H9 (cell line): ENCODE results near the gene EHBP1L1. TPM values are rescaled to one million over a fixed set of nuclear protein-coding genes. Genes with fewer than 3 reads are reported as not detected.

ENCODE experiments used
- DNase-seq: peaks from one replicate; pipeline ENCODE4 v3.0.0-alpha.2; 2017
- H2AFZ ChIP-seq: one replicate; pipeline ENCODE4 v1.6.1; 2013; ENCODE audit warnings: mild to moderate bottlenecking, low read length, control low read depth, moderate library complexity
- H2AK5ac ChIP-seq: 2 replicates; pipeline ENCODE4 v1.6.1; 2013; ENCODE audit warnings: low read length, control low read depth, mixed read lengths; ENCODE audit not compliant: insufficient read length
- H2BK120ac ChIP-seq: one replicate; pipeline ENCODE4 v1.6.1; 2013; ENCODE audit warnings: low read depth, mild to moderate bottlenecking, low read length, control low read depth, inconsistent platforms; ENCODE audit not compliant: poor library complexity, severe bottlenecking
- H2BK12ac ChIP-seq: 2 replicates; pipeline ENCODE4 v1.6.1; 2013; ENCODE audit warnings: low read length, control low read depth, mixed read lengths, low read depth; ENCODE audit not compliant: insufficient read length
- H2BK15ac ChIP-seq: 2 replicates; pipeline ENCODE4 v1.6.1; 2013; ENCODE audit warnings: low read depth, low read length, control low read depth
- H2BK20ac ChIP-seq: one replicate; pipeline ENCODE4 v1.6.1; 2013; ENCODE audit warnings: low read depth, mild to moderate bottlenecking, low read length, control low read depth, inconsistent platforms; ENCODE audit not compliant: poor library complexity, severe bottlenecking
- H2BK5ac ChIP-seq: 2 replicates; pipeline ENCODE4 v1.6.1; 2013; ENCODE audit warnings: low read length, control low read depth, mixed read lengths; ENCODE audit not compliant: insufficient read length
- H3K14ac ChIP-seq: 2 replicates; pipeline ENCODE4 v1.6.1; 2013; ENCODE audit warnings: low read length, control low read depth; ENCODE audit not compliant: insufficient read depth
- H3K18ac ChIP-seq: 2 replicates; pipeline ENCODE4 v1.6.1; 2013; ENCODE audit warnings: low read depth, mild to moderate bottlenecking, mixed read lengths, low read length, control low read depth; ENCODE audit not compliant: insufficient read length
- H3K23ac ChIP-seq: 2 replicates; pipeline ENCODE4 v1.6.1; 2013; ENCODE audit warnings: low read length, control low read depth, mixed read lengths, low read depth; ENCODE audit not compliant: insufficient read length
- H3K23me2 ChIP-seq: 2 replicates; pipeline ENCODE4 v1.6.1; 2013; ENCODE audit warnings: low read depth, mild to moderate bottlenecking, mixed read lengths, low read length, control low read depth; ENCODE audit not compliant: insufficient read length, poor library complexity, severe bottlenecking
- H3K27ac ChIP-seq: 2 replicates; pipeline ENCODE4 v1.5.1; 2013; ENCODE audit warnings: low read length, control low read depth, mixed read lengths, low read depth; ENCODE audit not compliant: insufficient read length
- H3K27me3 ChIP-seq: 2 replicates; pipeline ENCODE4 v1.6.1; 2013; ENCODE audit warnings: low read length, control low read depth, inconsistent platforms; ENCODE audit not compliant: insufficient read depth
- H3K4ac ChIP-seq: 2 replicates; pipeline ENCODE4 v1.6.1; 2013; ENCODE audit warnings: low read depth, mild to moderate bottlenecking, control low read depth, inconsistent platforms, low read length, moderate library complexity
- H3K4me1 ChIP-seq: 2 replicates; pipeline ENCODE4 v1.6.1; 2013; ENCODE audit warnings: low read length, control low read depth, inconsistent platforms; ENCODE audit not compliant: insufficient read depth
- H3K4me2 ChIP-seq: 2 replicates; pipeline ENCODE4 v1.6.1; 2013; ENCODE audit warnings: low read length, control low read depth, mixed read lengths; ENCODE audit not compliant: insufficient read length, insufficient read depth
- H3K56ac ChIP-seq: 2 replicates; pipeline ENCODE4 v1.6.1; 2013; ENCODE audit warnings: low read depth, mild to moderate bottlenecking, mixed read lengths, low read length, control low read depth; ENCODE audit not compliant: insufficient read length
- H3K79me1 ChIP-seq: 2 replicates; pipeline ENCODE4 v1.6.1; 2013; ENCODE audit warnings: low read depth, mild to moderate bottlenecking, moderate library complexity, low read length, control low read depth, inconsistent platforms; ENCODE audit not compliant: insufficient read depth, poor library complexity, severe bottlenecking
- H3K79me2 ChIP-seq: 2 replicates; pipeline ENCODE4 v1.6.1; 2013; ENCODE audit warnings: low read length, control low read depth, inconsistent platforms; ENCODE audit not compliant: insufficient read depth
- H3K9ac ChIP-seq: 2 replicates; pipeline ENCODE4 v1.6.1; 2013; ENCODE audit warnings: low read length, control low read depth, mixed read lengths; ENCODE audit not compliant: insufficient read length; ENCODE audit errors: extremely low read depth
- H3K9me3 ChIP-seq: one replicate; pipeline ENCODE4 v1.6.1; 2013; ENCODE audit warnings: low read depth, low read length, inconsistent platforms; ENCODE audit not compliant: control insufficient read depth
- H3T11ph ChIP-seq: one replicate; pipeline ENCODE4 v1.6.1; 2013; ENCODE audit warnings: mild to moderate bottlenecking, low read length, control low read depth, inconsistent platforms
- H4K20me1 ChIP-seq: one replicate; pipeline ENCODE4 v1.6.1; 2013; ENCODE audit not compliant: control insufficient read depth, insufficient read length, insufficient read depth
- H4K5ac ChIP-seq: 2 replicates; pipeline ENCODE4 v1.6.1; 2013; ENCODE audit warnings: low read depth, mild to moderate bottlenecking, mixed read lengths, low read length, control low read depth; ENCODE audit not compliant: insufficient read length
- H4K8ac ChIP-seq: replicated peaks from 2 replicates; pipeline ENCODE4 v1.6.1; 2013; ENCODE audit warnings: low read length, control low read depth, mixed read lengths, low read depth; ENCODE audit not compliant: insufficient read length
- H4K91ac ChIP-seq: 2 replicates; pipeline ENCODE4 v1.6.1; 2013; ENCODE audit warnings: low read depth, mild to moderate bottlenecking, moderate library complexity, mixed read lengths, low read length, control low read depth; ENCODE audit not compliant: insufficient read length
- H3K27ac Mint-ChIP-seq, 3 experiments: 2 replicates in 2 of 3; 3 replicates in 1 of 3; pipeline ENCODE4 v1.8.0; 2020 to 2021; ENCODE audit warnings: mixed read lengths in 3 of 3, mild to moderate bottlenecking in 1 of 3, moderate library complexity in 1 of 3
- H3K27me3 Mint-ChIP-seq: 2 replicates; pipeline ENCODE4 v1.8.0; 2021; ENCODE audit warnings: low read depth, mild to moderate bottlenecking, moderate library complexity, mixed read lengths
- H3K36me3 Mint-ChIP-seq, 3 experiments: 2 replicates in 2 of 3; 3 replicates in 1 of 3; pipeline ENCODE4 v1.8.0; 2020 to 2021; ENCODE audit warnings: low read depth in 3 of 3, mixed read lengths in 3 of 3; ENCODE audit not compliant: insufficient read depth in 1 of 3
- H3K4me1 Mint-ChIP-seq, 2 experiments: 2 replicates each; pipeline ENCODE4 v1.8.0; 2020; ENCODE audit warnings: mixed read lengths in 2 of 2
- H3K4me3 Mint-ChIP-seq, 2 experiments: 2 replicates in 1 of 2; 3 replicates in 1 of 2; pipeline ENCODE4 v1.8.0; 2020 to 2021; ENCODE audit warnings: mild to moderate bottlenecking in 2 of 2, mixed read lengths in 2 of 2, moderate library complexity in 1 of 2
- H3K9me3 Mint-ChIP-seq, 2 experiments: 2 replicates in 1 of 2; 3 replicates in 1 of 2; pipeline ENCODE4 v1.8.0; 2020; ENCODE audit warnings: mild to moderate bottlenecking in 2 of 2, mixed read lengths in 2 of 2, moderate library complexity in 1 of 2
- CTCF ChIP-seq: fragments of 200-600 bp; sonication (generic); conservative IDR thresholded peaks from 3 replicates; pipeline ENCODE4 v1.8.0; 2021; ENCODE audit warnings: antibody characterized with exemption, mild to moderate bottlenecking
- WGBS: extraction: QIAGEN DNeasy Blood & Tissue Kit; methylation state at CpG from one replicate; pipeline ENCODE4 v1.1.7; 2013; ENCODE audit warnings: missing lambda C conversion rate, low lambda C conversion rate, mixed read lengths; ENCODE audit not compliant: insufficient read length; ENCODE audit errors: extremely low coverage; 5-methylcytosine and 5-hydroxymethylcytosine counted together
- total RNA-seq: library from RNA; stranded (reverse); gene quantifications from 2 replicates; pipeline ENCODE4 v1.2.1, GENCODE V29; 2021

The EHBP1L1 gene
- total RNA-seq, 1 experiment from 2014 or later, result 13.8 TPM

GRCh38 chr11:65592858-65593517 lies 17.1 kb downstream of the EHBP1L1 start:
- no peak for TF ChIP-seq CTCF
- no peaks in the 10 kb centered on the region; the same call in 1 of the 2 replicates for H3K27me3 ChIP-seq
- no peak overlapping the region for H3K27ac Mint-ChIP-seq
- no peaks in the 10 kb centered on the region for H3K23me2 ChIP-seq
- no peak overlapping the region for H3K18ac ChIP-seq
- no peak overlapping the region for H2BK15ac ChIP-seq
- H3K4me2 ChIP-seq, result peak overlapping the region; percentile 15
- H4K5ac ChIP-seq, result no peak overlapping the region
- no peak for DNase-seq
- no peak overlapping the region for H3K27ac ChIP-seq
- H2AK5ac ChIP-seq, result no peak overlapping the region
- no peaks in the 10 kb centered on the region for H4K20me1 ChIP-seq
- peak overlapping the region; percentile 48 to 74 for H3K4me3 Mint-ChIP-seq
- H2AFZ ChIP-seq, result no peak overlapping the region
- peaks cover 41% of the 10 kb centered on the region for H3K27me3 Mint-ChIP-seq
- H3K4me1 ChIP-seq, result no peaks in the 10 kb centered on the region; the same call in 1 of the 2 replicates
- no peak overlapping the region for H2BK120ac ChIP-seq
- no peak overlapping the region for H4K91ac ChIP-seq
- H3K36me3 Mint-ChIP-seq, result peaks cover 0 to 10% (median 4%) of the 10 kb centered on the region in 3 experiments; a peak in 6 of 7 replicates
- no peak overlapping the region for H2BK20ac ChIP-seq
- H3T11ph ChIP-seq, result no peak overlapping the region
- no peak overlapping the region for H3K14ac ChIP-seq
- H3K79me2 ChIP-seq, result no peaks in the 10 kb centered on the region
- no peak overlapping the region for H3K23ac ChIP-seq
- H3K4me1 Mint-ChIP-seq, result peaks cover 8 to 26% of the 10 kb centered on the region in 2 experiments
- H3K56ac ChIP-seq, result no peak overlapping the region
- H4K8ac ChIP-seq, result no peak overlapping the region
- no peak overlapping the region for H2BK12ac ChIP-seq
- H3K9me3 ChIP-seq, result no peaks in the 10 kb centered on the region
- no peaks in the 10 kb centered on the region for H3K9me3 Mint-ChIP-seq
- no peaks in the 10 kb centered on the region for H3K79me1 ChIP-seq
- no CpG with 5 or more reads among the region's 22 CpGs for WGBS
- no peak overlapping the region for H3K9ac ChIP-seq
- H3K4ac ChIP-seq, result no peak overlapping the region
- H2BK5ac ChIP-seq, result no peak overlapping the region
